ENCODE results near the gene UBAC2.

The UBAC2 gene

DNA sequence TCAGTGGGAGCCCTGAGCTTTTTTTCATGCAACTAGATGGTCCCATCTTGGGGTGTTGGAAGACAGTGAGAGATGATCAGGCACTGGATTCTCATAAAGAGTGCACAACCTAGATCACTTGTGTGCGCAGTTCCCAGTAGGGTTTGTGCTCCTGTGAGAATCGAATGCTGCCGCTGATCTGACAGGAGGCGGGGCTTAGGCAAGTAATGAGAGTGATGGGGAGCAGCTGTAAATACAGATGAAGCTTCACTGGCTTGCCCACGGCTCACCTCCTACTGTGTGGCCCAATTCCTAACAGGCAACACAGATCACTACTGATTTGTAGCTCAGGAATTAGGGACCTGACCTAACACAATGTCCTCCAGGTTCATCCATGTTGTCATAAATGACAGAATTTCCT, 43.6 kb upstream of the UBAC2 start:
- ChIA-PET CTCF (interaction anchor here (0.7 to 2.5 kb wide), 2 partner anchors 20 to 113 kb away, joined by 5 to 8 read pairs; no protein-coding TSS in a partner anchor), POLR2A (no interaction called here)
- TF ChIP-seq, protein P1, sequence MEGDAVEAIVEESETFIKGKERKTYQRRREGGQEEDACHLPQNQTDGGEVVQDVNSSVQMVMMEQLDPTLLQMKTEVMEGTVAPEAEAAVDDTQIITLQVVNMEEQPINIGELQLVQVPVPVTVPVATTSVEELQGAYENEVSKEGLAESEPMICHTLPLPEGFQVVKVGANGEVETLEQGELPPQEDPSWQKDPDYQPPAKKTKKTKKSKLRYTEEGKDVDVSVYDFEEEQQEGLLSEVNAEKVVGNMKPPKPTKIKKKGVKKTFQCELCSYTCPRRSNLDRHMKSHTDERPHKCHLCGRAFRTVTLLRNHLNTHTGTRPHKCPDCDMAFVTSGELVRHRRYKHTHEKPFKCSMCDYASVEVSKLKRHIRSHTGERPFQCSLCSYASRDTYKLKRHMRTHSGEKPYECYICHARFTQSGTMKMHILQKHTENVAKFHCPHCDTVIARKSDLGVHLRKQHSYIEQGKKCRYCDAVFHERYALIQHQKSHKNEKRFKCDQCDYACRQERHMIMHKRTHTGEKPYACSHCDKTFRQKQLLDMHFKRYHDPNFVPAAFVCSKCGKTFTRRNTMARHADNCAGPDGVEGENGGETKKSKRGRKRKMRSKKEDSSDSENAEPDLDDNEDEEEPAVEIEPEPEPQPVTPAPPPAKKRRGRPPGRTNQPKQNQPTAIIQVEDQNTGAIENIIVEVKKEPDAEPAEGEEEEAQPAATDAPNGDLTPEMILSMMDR (IDR thresholded peaks at IDR 0.05; ENCODE audit: insufficient read depth, low read length, missing control alignments), result no peak

DNA sequence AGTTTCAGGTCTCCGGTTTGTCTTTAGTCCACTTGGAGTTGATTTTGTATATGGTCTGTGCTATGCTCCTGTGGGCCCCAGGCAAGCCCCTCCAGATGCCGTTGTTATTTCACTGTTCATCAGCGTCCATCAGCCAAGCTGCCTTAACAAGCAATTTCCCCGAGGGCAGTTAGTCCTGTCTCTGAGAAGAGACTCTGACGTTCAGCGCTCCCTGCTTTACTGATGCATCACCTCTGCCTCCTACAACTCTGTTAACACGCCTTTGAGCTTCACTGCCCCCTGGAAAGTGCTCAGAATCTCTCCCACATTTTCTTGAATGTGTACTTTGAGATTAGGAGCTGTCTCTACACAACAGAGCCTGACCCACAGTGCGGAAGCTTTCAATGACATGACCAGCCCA, 41.8 kb upstream of the UBAC2 start:
- POLR2A ChIA-PET, result no interaction called here

More for the DNA sequence above, 43.6 kb upstream of the UBAC2 start:
- DNase-seq (ENCODE audit: low read depth, low spot score), result no peak
- H3K4me3 ChIP-seq (ENCODE audit: low read depth, low read length), result no peak overlapping the region

DNA sequence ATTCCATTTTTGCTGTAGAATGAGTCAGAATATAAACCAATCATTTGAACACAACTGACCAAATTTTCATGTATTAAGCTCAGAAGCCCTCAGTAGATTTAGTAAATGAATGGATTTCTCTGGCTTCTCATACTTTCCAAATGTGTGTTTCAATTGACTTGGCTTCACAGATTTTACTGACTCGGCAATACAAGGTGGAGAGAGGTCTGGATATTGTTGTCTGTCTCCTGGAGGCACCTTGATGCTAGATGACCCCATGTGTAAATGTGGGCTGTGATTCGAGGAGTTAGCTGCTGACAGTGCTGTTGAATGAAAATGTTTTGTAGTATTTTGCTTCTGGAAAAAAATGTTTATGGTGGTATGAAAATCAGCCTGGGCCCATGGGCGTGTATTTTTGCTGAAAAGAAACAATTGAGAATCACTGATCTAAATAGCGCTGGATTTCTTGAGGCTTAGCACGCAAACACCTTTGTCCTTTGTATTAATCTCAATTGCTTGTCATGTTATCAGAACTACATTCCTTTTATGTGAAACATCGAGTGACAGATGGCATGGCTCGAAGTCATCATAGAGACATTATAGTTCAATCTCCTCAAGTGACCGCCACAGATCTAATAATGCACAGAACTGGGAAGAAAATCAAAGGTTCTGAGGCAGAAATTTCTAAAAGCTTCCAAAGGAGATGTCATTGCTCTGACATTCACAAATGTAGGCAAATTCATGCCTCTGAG, 41.2 kb upstream of the UBAC2 start:
- H3K4me3 ChIP-seq (ENCODE audit: low read depth, low read length), result no peak overlapping the region
- CTCF ChIA-PET, result interaction anchor here (1.1 to 4.1 kb wide), 3 partner anchors 17 to 279 kb away, joined by 3 to 19 read pairs (median 3); no protein-coding TSS in a partner anchor
- no peak for DNase-seq (ENCODE audit: low read depth, low spot score)
- POLR2A ChIA-PET, result no interaction called here
- TF ChIP-seq, protein P1 (IDR thresholded peaks at IDR 0.05; ENCODE audit: insufficient read depth, low read length, missing control alignments), result no peak

More for the DNA sequence above, 41.8 kb upstream of the UBAC2 start:
- DNase-seq (ENCODE audit: low read depth, low spot score), result no peak
- TF ChIP-seq, protein P1 (IDR thresholded peaks at IDR 0.05; ENCODE audit: insufficient read depth, low read length, missing control alignments), result no peak
- CTCF ChIA-PET, result interaction anchor here (1.1 to 4.1 kb wide), 2 partner anchors 18 to 107 kb away, joined by 3 to 19 read pairs; no protein-coding TSS in a partner anchor
- H3K4me3 ChIP-seq (ENCODE audit: low read depth, low read length), result no peak overlapping the region

DNA sequence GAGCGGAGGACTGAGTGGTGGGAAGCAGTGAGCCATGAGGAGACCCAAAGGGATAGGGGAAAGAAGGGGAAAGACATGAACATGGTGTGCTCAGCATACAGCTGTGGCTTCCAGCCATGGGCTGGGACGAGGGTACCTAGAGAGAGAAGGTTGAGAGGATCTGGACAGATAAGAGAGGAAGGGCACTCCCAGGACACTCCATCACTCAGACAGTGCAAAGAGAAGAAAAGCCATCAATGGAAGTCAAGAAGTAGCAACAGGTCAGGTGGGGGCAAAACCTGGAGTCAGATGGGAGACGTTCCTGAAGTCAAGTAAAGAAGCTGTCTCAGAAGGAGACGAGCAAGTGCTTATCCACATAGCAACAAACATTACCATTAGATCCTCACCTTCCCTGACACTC, 40.2 kb upstream of the UBAC2 start:
- TF ChIP-seq, protein P1 (IDR thresholded peaks at IDR 0.05; ENCODE audit: insufficient read depth, low read length, missing control alignments), result no peak
- H3K4me3 ChIP-seq (ENCODE audit: low read depth, low read length), result no peak overlapping the region
- DNase-seq (ENCODE audit: low read depth, low spot score), result no peak
- CTCF ChIA-PET, result interaction anchor here (1.3 to 4.1 kb wide), 2 partner anchors 16 to 278 kb away, joined by 3 to 19 read pairs; no protein-coding TSS in a partner anchor
- POLR2A ChIA-PET, result no interaction called here

DNA sequence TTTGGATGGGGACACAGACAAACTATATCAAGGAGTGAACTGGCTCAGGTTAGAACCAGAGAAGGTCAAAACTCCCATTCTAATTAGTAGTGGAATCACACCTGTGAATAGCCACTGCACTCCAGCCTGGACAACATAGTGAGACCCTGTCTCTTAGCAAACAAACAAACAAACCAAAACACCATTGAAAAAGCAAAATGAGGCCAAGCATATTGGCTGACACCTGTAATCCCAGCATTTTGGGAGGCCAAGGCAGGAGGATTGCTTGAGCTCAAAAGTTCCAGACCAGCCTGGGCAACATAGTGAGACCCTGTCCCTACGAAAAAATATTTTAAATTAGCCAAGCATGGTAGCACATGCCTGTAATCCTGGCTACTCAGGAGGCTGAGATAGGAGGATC, 39.1 kb upstream of the UBAC2 start:
- H3K4me3 ChIP-seq (ENCODE audit: low read depth, low read length), result no peak overlapping the region
- TF ChIP-seq, protein P1 (IDR thresholded peaks at IDR 0.05; ENCODE audit: insufficient read depth, low read length, missing control alignments), result no peak
- ChIA-PET CTCF (interaction anchor here (0.9 to 4.1 kb wide), 4 partner anchors 9 to 275 kb away, joined by 3 to 19 read pairs (median 4); no protein-coding TSS in a partner anchor), POLR2A (no interaction called here)
- no peak for DNase-seq (ENCODE audit: low read depth, low spot score)

DNA sequence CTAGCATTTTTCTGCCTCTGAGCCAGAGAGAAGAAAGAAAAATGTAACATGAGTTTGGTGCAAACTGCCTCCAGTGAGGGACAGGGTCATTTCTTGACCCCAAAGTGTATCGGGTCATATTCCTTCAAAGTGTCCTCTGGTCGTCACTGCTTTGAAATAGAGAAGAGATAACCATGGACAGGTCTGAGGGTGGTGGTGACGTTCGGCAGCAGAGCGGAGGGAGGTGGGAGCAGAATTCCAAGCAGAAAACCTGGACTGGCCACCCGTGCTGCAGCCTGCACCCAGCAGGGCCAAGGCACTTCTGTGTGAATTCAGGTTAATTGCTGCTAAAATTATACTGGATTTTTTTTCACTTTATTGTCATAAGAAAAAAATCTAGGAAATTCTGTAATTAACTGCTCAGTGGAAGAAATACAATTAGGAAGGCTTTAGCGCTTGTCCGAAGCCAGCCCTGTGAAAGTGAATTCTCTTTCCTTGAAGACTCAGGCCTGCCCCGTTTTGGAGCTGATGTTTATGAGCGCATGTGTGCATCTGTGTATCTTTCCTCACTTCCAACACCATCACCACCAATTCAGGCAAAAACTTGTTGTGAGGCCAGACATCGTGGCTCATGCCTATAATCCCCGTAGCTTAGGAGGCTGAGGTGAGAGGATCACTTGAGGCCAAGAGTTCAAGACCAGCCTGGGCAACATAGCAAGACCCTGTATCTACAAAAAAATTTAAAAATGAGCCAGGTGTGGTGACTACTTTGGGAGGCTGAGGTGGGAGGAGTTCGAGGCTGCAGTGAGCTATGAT, 37.9 kb upstream of the UBAC2 start:
- no peak overlapping the region for H3K4me3 ChIP-seq (ENCODE audit: low read depth, low read length)
- CTCF ChIA-PET, result interaction anchor here (1.1 to 2.8 kb wide), 4 partner anchors 10 to 274 kb away, joined by 3 to 12 read pairs (median 4); no protein-coding TSS in a partner anchor
- POLR2A ChIA-PET, result no interaction called here
- TF ChIP-seq, protein P1 (IDR thresholded peaks at IDR 0.05; ENCODE audit: insufficient read depth, low read length, missing control alignments), result no peak
- no peak for DNase-seq (ENCODE audit: low read depth, low spot score)

All from AG04449 (cell line).